SK-N-SH (cell line): ENCODE data around the gene ATAD3B. TPM values are rescaled to one million over a fixed set of nuclear protein-coding genes. Genes with fewer than 3 reads are reported as not detected.
"Not testable (repeated sequence)": the region's sequence is repeated elsewhere in the genome, so short reads cannot be mapped to it uniquely, and the experiment has no call there.

Source experiments
- CTCF ChIA-PET: fragments of 300-600, 350-600 bp; formaldehyde crosslinking; extraction: SDS; loops from one replicate; lab custom pipeline; 2021; lab: Yijun Ruan, JAX
- POLR2A ChIA-PET: fragments of 350-600 bp; sonication (Branson Sonifier 250); formaldehyde crosslinking; extraction: SDS; loops from one replicate; lab custom pipeline; 2020; ENCODE audit warnings: antibody characterized with exemption, inconsistent platforms; lab: Yijun Ruan, JAX
- DNase-seq: peaks from one replicate; pipeline ENCODE4 v3.0.0; 2012
- H2AFZ ChIP-seq: fragments of 200-600 bp; sonication (generic); 2 replicates; pipeline ENCODE4 v1.8.1; 2016; ENCODE audit warnings: antibody characterized with exemption, mild to moderate bottlenecking, low read depth
- H3F3A ChIP-seq: fragments of 200-600 bp; sonication (generic); replicated peaks from 2 replicates; pipeline ENCODE3; 2016; ENCODE audit warnings: antibody characterized with exemption, mild to moderate bottlenecking; ENCODE audit not compliant: insufficient read depth
- H3K27ac ChIP-seq, 2 experiments: fragments of 200-500 bp in 1 of 2; fragments of 200-600 bp in 1 of 2; sonication (Bioruptor generic) in 1 of 2; sonication (generic), shearing (Covaris generic) in 1 of 2; 2 replicates each; pipeline versions ENCODE4 v1.5.1 to v1.6.1; 2014 to 2016; ENCODE audit warnings: low read depth in 2 of 2, inconsistent platforms in 1 of 2, low read length in 1 of 2, mild to moderate bottlenecking in 1 of 2, mixed read lengths in 1 of 2
- H3K27me3 ChIP-seq: fragments of 200-600 bp; sonication (generic), shearing (Covaris generic); 2 replicates; pipeline ENCODE4 v1.6.1; 2016; ENCODE audit warnings: mixed run types; ENCODE audit not compliant: insufficient read depth
- H3K36me3 ChIP-seq, 2 experiments: fragments of 200-500 bp in 1 of 2; fragments of 200-600 bp in 1 of 2; sonication (Bioruptor generic) in 1 of 2; sonication (generic) in 1 of 2; replicated peaks in 1 of 2; 2 replicates each; pipeline versions ENCODE3 to v1.5.1; 2014 to 2016; ENCODE audit warnings: low read length in 1 of 2, mild to moderate bottlenecking in 1 of 2; ENCODE audit not compliant: insufficient read depth in 2 of 2, control insufficient read depth in 1 of 2
- H3K4me1 ChIP-seq, 2 experiments: fragments of 200-500 bp in 1 of 2; fragments of 200-600 bp in 1 of 2; sonication (Bioruptor generic) in 1 of 2; sonication (generic), shearing (Covaris generic) in 1 of 2; 2 replicates each; pipeline versions ENCODE4 v1.5.1 to v1.6.1; 2014 to 2016; ENCODE audit warnings: low read depth in 1 of 2, low read length in 1 of 2, mixed run types in 1 of 2; ENCODE audit not compliant: insufficient read depth in 2 of 2, control insufficient read depth in 1 of 2
- H3K4me2 ChIP-seq: fragments of 200-600 bp; sonication (generic), shearing (Covaris generic); 2 replicates; pipeline ENCODE4 v1.6.1; 2017; ENCODE audit warnings: mixed run types
- H3K4me3 ChIP-seq, 2 experiments: fragments of 200-500 bp in 1 of 2; fragments of 200-600 bp in 1 of 2; sonication (Bioruptor generic) in 1 of 2; sonication (generic), shearing (Covaris generic) in 1 of 2; 2 replicates each; pipeline versions ENCODE4 v1.5.1 to v1.8.1; 2014 to 2016; ENCODE audit warnings: low read depth in 2 of 2, inconsistent platforms in 1 of 2, low read length in 1 of 2, mild to moderate bottlenecking in 1 of 2, mixed read lengths in 1 of 2, moderate library complexity in 1 of 2
- H3K79me2 ChIP-seq: fragments of 200-600 bp; sonication (generic); 2 replicates; pipeline ENCODE4 v1.8.1; 2017; ENCODE audit warnings: mild to moderate bottlenecking; ENCODE audit not compliant: insufficient read depth
- H3K9ac ChIP-seq: fragments of 200-600 bp; sonication (generic); 2 replicates; pipeline ENCODE4 v1.6.1; 2017; ENCODE audit warnings: mixed run types
- H3K9me2 ChIP-seq: fragments of 200-600 bp; sonication (generic); 2 replicates; pipeline ENCODE4 v1.6.1; 2017; ENCODE audit warnings: mixed run types
- H3K9me3 ChIP-seq: fragments of 200-600 bp; sonication (generic); 2 replicates; pipeline ENCODE4 v1.6.1; 2017; ENCODE audit warnings: mixed run types, mild to moderate bottlenecking, moderate library complexity
- H4K20me1 ChIP-seq: fragments of 200-600 bp; sonication (generic); 2 replicates; pipeline ENCODE4 v1.6.1; 2017; ENCODE audit warnings: mild to moderate bottlenecking, mixed run types; ENCODE audit not compliant: insufficient read depth
- USF2 ChIP-seq: fragments of 150-350 bp; IDR thresholded peaks from 2 replicates; pipeline ENCODE4 v1.6.1; 2017; ENCODE audit warnings: antibody characterized with exemption, low read length, low read depth, borderline replicate concordance
- YY1 ChIP-seq: IDR thresholded peaks from 2 replicates; pipeline ENCODE4 v1.4.0; 2012; ENCODE audit warnings: low read depth, mild to moderate bottlenecking
- WGBS: methylation state at CpG from one replicate; pipeline ENCODE4 v1.1.6; 2017; ENCODE audit warnings: low lambda C conversion rate; 5-methylcytosine and 5-hydroxymethylcytosine counted together
- polyA plus RNA-seq, 3 experiments: library from polyadenylated mRNA; depleted of rRNA; stranded (reverse); fragments of >200 nt; gene quantifications; 2 replicates each; pipeline ENCODE4 v1.2.3, GENCODE V29; 2012
- TF ChIP-seq, protein P1 (sequence below): fragments of 150-350 bp; IDR thresholded peaks from 2 replicates; pipeline ENCODE4 v1.6.1; 2016; ENCODE audit warnings: mild to moderate bottlenecking, low read depth, low read length

The ATAD3B gene
- polyA plus RNA-seq, 1 of the 3 experiments (the other 2 are of a cell fraction): 71.6 TPM

DNA sequence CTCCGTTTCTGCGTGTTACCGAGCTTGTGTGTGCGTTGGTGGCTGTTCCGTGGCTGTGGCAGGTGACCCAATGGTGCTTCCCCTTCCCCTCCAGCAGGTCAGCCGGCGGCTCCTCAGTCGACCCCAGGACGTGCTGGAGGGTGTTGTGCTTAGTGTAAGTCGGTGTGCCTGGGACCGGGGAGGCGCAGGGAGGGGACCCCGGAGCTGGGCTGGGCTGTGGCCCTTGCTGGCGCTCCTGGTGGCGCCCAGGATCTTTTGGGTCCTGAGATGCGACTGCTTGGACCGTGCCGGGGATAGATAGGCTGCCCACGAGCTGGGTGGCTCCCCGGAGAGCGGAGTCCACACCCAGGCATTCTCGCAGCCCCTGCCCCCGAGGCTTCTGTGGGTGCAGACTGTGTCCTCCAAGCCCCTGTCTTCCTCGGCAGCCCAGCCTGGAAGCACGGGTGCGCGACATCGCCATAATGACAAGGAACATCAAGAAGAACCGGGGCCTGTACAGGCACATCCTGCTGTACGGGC, 16.1 kb upstream of the ATAD3B start:
- ChIA-PET POLR2A (no interaction called here), CTCF (interaction anchor here (0.7 kb wide), 1 partner anchor 50 kb away, joined by 3 read pairs; no protein-coding TSS in a partner anchor)
- no peaks in the 10 kb centered on the region for H3K9me2 ChIP-seq
- no peak overlapping the region for H3K27ac ChIP-seq
- H4K20me1 ChIP-seq: no peaks in the 10 kb centered on the region
- no peaks in the 10 kb centered on the region for H3K79me2 ChIP-seq
- WGBS: 80% methylated on average over 7 of the region's 30 CpGs
- no peak overlapping the region for H3K9ac ChIP-seq
- no peak overlapping the region for H3K4me2 ChIP-seq
- H3K4me1 ChIP-seq: no peaks in the 10 kb centered on the region
- H2AFZ ChIP-seq: no peak overlapping the region
- TF ChIP-seq, protein P1, sequence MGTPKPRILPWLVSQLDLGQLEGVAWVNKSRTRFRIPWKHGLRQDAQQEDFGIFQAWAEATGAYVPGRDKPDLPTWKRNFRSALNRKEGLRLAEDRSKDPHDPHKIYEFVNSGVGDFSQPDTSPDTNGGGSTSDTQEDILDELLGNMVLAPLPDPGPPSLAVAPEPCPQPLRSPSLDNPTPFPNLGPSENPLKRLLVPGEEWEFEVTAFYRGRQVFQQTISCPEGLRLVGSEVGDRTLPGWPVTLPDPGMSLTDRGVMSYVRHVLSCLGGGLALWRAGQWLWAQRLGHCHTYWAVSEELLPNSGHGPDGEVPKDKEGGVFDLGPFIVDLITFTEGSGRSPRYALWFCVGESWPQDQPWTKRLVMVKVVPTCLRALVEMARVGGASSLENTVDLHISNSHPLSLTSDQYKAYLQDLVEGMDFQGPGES: no peak
- no peak for TF ChIP-seq USF2
- TF ChIP-seq YY1: no peak
- H3K4me3 ChIP-seq: no peak overlapping the region
- no peaks in the 10 kb centered on the region for H3K9me3 ChIP-seq
- DNase-seq: no peak
- H3K27me3 ChIP-seq: no peaks in the 10 kb centered on the region
- no peaks in the 10 kb centered on the region for H3K36me3 ChIP-seq
- H3F3A ChIP-seq: no peaks in the 10 kb centered on the region

GRCh38 chr1:1455934-1456333, 15.6 kb upstream of the ATAD3B start:
- CTCF ChIA-PET: not testable (repeated sequence)
- WGBS: no CpG with 5 or more reads among the region's 15 CpGs

DNA sequence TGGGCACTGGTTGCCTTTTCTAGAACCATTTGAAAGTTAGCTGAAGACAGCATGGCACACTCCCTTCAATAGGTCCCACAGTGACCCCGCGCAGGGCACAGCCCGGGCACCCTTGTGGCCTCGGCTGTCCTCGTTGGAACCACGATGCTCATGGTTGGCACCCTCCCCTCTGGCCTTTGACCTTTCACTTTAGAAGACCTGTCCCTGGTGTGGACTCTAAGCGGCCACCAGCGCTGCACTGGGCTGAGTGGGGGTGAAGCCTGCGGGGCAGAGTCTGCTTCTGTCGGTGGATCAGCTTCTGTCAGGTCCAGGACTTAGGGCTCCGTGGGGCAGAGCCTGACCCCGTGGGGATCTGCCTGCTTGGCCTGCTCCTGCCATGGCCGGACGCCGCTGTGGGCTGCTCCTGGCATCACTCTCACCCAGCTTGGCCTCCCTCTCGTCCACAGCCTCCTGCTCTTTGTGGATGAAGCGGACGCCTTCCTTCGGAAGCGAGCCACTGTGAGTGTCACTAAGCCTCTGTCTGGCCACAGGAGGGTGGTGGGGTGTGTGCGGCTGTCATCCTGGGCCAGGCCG, 14.8 kb upstream of the ATAD3B start:
- H3K4me3 ChIP-seq, H3K9ac ChIP-seq, H3K9me2 ChIP-seq, CTCF ChIA-PET, H3K4me2 ChIP-seq, H4K20me1 ChIP-seq, H2AFZ ChIP-seq, H3K27me3 ChIP-seq, H3K79me2 ChIP-seq, H3K27ac ChIP-seq, H3F3A ChIP-seq, H3K4me1 ChIP-seq, H3K9me3 ChIP-seq, H3K36me3 ChIP-seq, DNase-seq, POLR2A ChIA-PET: not testable (repeated sequence)
- WGBS: 60% methylated on average over 1 of the region's 22 CpGs

More at GRCh38 chr1:1455934-1456333, 15.6 kb upstream of the ATAD3B start:
- H3K79me2 ChIP-seq, H3K4me1 ChIP-seq, H3K36me3 ChIP-seq, H3K4me2 ChIP-seq, H4K20me1 ChIP-seq, H3K9me3 ChIP-seq, H3K27ac ChIP-seq, DNase-seq, H3F3A ChIP-seq, H3K9ac ChIP-seq, H2AFZ ChIP-seq, POLR2A ChIA-PET, H3K27me3 ChIP-seq, H3K4me3 ChIP-seq, H3K9me2 ChIP-seq: not testable (repeated sequence)

DNA sequence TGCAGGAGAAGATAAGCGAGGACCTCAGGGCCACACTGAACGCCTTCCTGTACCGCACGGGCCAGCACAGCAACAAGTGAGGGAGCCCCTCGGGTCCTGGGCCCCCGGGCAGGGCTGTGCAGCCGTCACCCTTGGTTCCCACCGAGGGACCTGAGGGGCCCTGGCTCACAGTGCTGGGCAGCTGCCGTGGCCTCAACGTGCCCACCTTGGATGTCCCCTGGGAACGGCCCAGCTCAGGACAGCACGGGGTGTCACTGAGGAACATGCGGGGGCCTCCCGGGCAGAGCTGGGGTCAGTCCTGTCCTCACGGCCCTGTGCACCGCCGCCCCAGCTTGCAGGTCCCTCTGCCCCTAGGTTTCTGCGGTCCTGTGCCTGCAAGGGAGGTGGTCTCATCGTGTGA, 12.4 kb upstream of the ATAD3B start:
- H3K79me2 ChIP-seq, H3F3A ChIP-seq, H3K9me2 ChIP-seq, H3K36me3 ChIP-seq, H3K9ac ChIP-seq, POLR2A ChIA-PET, H3K9me3 ChIP-seq, H3K4me2 ChIP-seq, DNase-seq, H2AFZ ChIP-seq, H3K27ac ChIP-seq, CTCF ChIA-PET, H4K20me1 ChIP-seq, H3K27me3 ChIP-seq, H3K4me3 ChIP-seq: not testable (repeated sequence)
- no CpG with 5 or more reads among the region's 19 CpGs for WGBS
- peaks cover 0 to 13% of the 10 kb centered on the region in 2 experiments; a peak in 1 of 4 replicates for H3K4me1 ChIP-seq

- H3K9ac ChIP-seq, POLR2A ChIA-PET, H3K79me2 ChIP-seq, H3K4me2 ChIP-seq, DNase-seq, H3F3A ChIP-seq, H3K27me3 ChIP-seq, H3K4me3 ChIP-seq, H4K20me1 ChIP-seq, CTCF ChIA-PET, H3K27ac ChIP-seq, H3K36me3 ChIP-seq, H3K9me3 ChIP-seq, H2AFZ ChIP-seq, H3K9me2 ChIP-seq: not testable (repeated sequence)
- peaks cover 0 to 13% of the 10 kb centered on the region in 2 experiments; a peak in 1 of 4 replicates for H3K4me1 ChIP-seq
- 75% methylated on average over 4 of the region's 14 CpGs for WGBS
These were observed 11.9 kb upstream of the ATAD3B start for GRCh38 chr1:1459711-1460110.
